Stimulated activated CD4-positive, alpha-beta T cell treated with anti-CD3 and anti-CD28 coated beads, Interleukin-12 subunit alpha, Interleukin-12 subunit beta, amount 100 ng/mL, for 4 hours (primary cell): Measurements from ENCODE around the gene DNAJC12.
"Not testable (repeated sequence)": the region's sequence is repeated elsewhere in the genome, so short reads cannot be mapped to it uniquely, and the experiment has no call there.

ENCODE experiments used
- DNase-seq: peaks from one replicate; pipeline ENCODE4 v3.0.0-alpha.2; 2020

DNAJC12 gene

GRCh38 chr10:67837541-67838314 is at the start of gene DNAJC12:
TSS of gene DNAJC12 (minus strand) at chr10:67838188. CDS start at chr10:67838011, 177 bp downstream.
- no peak for DNase-seq

GRCh38 chr10:67884842-67885670 is 47.1 kb upstream of the DNAJC12 start:
- peak; percentile 70 for DNase-seq

GRCh38 chr10:67884313-67884841 is 46.4 kb upstream of the DNAJC12 start, which contains the start of gene SIRT1:
TSS of gene SIRT1 (plus strand) at chr10:67884656. CDS start at chr10:67884722, 66 bp downstream.
- peak; percentile 92 for DNase-seq

DNA sequence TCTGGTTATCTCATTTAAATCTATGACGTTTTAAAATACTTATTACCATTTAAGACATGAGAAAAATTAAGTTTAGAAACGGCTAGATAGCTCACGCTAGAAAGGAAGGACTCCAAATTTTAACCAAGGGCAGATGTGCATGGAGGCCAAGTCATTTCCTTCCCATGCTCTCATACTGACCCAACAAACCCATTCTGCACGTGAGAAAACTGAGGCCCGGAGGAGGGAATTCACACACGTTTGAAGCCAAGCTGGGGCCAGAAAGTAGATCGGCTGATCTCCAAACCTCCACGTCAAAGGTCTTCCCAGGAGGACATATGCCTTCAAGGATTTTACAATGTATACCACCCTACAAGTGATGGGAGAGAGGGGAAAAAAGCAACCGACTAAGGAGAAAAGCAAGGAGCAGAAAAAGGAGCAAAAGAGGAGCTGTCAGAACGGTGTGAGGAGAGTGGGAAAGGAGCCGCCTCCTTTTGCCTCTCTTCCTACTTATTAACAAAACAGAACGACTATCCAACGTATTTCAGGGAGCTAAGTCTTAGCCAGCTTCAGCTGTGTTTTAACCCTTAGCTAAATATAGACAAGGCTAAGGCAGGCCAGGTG is 45.8 kb upstream of the DNAJC12 start:
- DNase-seq: no peak

- DNase-seq: no peak
These were observed 40.1 kb upstream of the DNAJC12 start for GRCh38 chr10:67878133-67878532.

GRCh38 chr10:67877421-67877820 is 39.4 kb upstream of the DNAJC12 start:
- DNase-seq: not testable (repeated sequence)

DNA sequence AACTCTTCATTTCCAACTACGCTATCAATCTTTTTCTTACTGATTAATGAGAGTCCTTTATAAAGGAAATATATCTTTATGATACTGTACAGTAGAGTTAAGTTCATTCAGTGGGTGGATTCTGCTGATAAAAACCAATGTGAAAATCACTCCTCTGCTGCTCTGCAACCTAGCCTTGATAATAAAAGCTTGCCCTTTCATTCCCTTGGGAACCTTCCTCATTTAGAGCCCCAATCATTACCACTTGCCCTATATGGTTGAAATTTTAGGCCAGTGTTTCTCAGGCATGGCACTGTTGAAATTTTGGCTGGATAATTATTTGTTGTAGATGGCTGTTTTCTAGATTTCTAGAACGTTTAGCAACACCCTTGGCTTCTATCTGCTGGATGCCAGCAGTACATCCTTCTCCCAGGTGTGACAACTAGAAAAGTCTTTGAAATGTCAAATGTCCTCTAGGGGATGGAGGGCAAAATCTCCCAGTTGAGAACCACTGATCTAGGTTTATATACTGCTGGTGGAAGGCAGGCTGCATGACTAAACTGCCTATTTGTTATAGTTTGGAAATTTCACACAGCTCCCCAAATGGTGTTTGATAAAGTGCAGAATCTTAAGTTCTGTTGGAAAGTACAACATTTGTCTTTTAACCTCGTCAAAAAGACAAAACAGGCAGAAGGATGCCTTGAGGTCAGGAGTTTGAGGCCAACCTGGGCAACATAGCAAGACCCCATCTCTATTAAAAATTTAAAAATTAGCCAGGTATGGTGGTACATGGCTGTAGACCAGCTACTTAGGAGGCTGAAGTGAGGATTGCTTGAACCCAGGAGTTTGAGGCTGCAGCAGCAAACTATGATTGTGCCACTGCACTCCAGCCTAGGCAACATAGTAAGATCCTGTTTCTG is 37.6 kb upstream of the DNAJC12 start:
- no peak for DNase-seq

DNA sequence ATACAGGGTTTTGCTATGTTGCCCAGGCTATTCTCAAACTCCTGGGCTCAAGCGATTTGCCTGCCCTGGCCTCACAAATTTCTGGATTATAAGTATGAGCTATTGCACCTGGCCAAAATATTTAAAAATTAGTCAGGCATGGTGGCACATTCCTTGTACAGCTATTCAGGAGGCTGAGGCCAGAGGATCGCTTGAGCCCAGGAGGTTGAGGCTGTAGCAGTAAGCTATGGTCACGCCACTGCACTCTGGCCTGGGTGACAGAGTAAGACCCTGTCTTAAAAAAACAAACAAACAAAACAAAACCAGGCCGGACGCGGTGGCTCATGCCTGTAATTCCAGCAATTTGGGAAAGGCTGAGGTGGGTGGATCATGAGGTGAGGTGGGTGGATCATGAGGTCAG is 32.0 kb upstream of the DNAJC12 start:
- no peak for DNase-seq

DNA sequence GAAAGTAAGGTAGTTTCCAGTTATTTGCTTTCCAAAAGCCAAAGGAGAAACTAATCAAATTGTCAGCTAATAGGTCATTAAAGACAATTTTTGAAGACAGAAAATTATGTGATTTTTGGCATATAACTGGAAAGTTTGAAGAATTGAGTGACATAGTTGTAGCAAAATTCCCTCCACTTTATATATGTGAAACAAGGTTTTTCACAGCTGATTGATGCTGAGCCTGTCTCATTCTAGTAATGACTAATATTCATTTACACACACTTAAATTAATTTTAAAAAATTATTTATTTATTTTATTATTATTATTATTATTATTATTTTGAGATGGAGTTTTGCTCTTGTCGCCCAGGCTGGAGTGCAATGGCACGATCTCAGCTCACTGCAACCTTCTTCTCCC is 30.1 kb upstream of the DNAJC12 start:
- no peak for DNase-seq

GRCh38 chr10:67864607-67865371 is 26.8 kb upstream of the DNAJC12 start:
- DNase-seq: no peak

- no peak for DNase-seq
These were observed 25.1 kb upstream of the DNAJC12 start for GRCh38 chr10:67863094-67863493.

DNA sequence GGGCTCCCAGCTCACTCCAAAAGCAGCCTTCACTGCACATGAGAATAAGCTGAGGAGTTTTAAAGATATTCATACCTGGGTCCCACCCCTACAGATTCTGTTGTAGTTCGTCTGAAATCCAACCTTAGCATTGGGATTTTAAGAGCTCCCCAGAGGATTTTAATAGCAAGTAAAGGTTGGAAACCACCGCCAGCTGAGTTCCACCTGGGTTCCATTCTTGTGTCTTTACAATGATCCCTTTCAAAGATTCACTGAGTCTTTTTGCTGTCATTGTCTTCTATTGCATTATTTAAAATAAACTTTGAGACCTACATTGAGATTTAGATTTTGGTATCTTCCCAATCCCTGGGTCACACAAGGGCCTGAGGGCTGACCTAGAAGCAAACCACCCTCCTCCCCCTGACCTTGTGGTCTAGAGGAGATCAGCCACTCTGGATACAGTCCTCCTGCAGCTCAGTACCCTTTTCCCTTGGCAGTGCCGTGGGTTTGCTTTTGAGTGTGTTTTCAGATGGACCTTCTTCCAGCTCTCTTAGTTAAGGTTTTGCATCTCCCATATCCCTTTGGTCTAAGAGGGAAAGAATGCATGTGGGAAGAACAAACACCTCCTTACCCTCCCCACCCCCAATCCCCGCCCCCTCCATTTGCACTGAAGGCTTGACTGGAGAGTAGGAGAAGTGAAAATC is 23.9 kb upstream of the DNAJC12 start:
- DNase-seq: no peak

- DNase-seq: no peak
These were observed 21.0 kb upstream of the DNAJC12 start for GRCh38 chr10:67858971-67859370.

DNA sequence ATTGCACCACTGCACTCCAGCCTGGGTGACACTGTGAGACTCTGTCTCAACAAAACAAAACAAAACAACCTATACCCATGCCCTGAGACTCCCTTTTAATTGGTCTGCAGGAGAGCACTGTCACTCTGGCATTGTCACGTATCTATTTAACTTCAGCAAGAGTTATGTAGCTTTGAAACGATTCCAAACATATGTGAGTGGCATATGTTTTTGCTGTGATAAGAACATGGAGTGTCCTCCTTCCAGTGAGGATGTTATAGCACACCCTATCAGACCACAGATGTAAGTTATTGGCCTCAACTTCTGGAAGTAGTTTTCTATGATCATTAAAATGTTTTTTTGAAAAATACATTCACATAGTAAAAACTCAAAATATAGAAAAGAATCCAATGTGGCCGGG is 15.5 kb upstream of the DNAJC12 start:
- DNase-seq: no peak

GRCh38 chr10:67852761-67853160 is 14.8 kb upstream of the DNAJC12 start:
- no peak for DNase-seq

DNA sequence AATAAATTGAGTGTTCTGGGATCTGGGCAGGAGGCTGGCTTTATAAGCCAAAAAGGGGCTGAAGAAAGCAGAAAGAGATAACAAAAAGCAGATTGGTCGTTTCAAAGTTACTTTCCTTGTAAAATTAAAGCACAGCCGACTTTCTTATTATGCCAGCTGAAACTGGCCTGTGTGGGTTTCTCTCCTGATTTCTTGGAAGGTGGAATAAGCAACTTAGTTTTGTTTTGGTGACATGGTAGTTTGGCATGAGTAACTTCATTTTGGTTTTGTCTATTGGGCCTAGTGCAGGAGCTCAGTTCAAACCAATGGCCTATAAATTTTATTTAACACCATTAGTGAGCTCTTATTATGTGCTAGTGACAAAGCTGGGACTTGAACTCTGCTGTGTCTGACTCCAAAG is 13.2 kb upstream of the DNAJC12 start:
- no peak for DNase-seq

GRCh38 chr10:67849331-67850011 is 11.5 kb upstream of the DNAJC12 start:
- peak; percentile 90 for DNase-seq

DNA sequence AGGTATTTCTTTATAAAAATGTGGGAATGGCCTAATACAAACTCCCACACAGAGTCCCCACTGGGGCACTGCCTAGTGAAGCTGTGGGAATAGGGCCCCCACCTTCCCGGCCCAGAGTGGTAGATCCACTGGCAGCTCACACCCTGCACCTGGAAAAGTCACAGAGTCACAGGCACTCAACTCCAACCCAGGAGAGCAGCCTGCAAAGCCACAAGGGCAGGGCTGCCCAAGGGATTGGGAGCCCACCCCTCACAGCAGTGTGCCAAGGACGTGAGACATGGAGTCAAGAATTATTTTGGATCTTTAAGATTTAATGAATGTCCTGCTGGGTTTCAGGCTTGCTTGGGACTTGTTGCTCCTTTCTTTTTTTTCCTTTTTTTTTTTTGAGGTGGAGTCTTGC is 5.3 kb upstream of the DNAJC12 start:
- DNase-seq: no peak

DNA sequence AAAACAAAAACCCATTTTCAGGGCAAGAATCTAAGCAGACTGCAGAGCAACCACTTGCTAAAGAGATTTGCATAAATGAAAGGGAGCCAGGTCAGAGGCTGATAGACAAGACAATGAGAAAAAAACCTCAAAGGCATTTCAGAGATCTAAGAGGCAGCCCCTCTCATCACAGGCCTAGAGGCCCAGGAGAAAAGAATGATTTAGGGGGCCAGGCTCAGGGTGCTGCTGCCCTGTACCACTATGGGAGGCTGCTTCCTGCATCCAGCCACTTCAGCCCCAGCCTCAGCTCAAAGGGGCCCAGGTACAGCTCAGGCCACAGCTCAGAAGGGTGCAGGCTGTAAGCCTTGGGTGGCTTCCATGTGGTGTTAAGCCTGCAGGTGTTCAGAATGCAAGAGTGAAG is 3.7 kb upstream of the DNAJC12 start:
- no peak for DNase-seq

DNA sequence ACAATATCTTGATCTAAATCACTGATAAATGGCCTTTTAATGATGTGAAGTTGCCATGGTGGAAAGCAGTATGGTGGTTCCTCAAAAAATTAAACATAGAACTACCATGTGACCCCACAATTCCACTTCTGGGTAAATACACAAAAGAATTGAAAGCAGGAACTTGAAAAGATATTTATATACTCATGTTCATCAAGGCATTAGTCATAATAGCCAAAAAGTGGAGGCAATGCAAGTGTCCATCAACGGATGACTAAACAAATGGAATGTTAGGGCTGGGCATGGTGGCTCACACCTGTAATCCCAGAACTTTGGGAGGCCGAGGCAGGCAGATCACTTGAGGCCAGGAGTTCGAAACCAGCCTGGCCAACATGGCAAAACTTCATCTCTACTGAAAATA is 2.0 kb upstream of the DNAJC12 start:
- DNase-seq: no peak
